NCI-H1105 (cell line): ENCODE results near the gene SNCG.

Experiments used
- DNase-seq: peaks from one replicate; lab custom pipeline; 2025; lab: John Stamatoyannopoulos, UW

Gene SNCG

GRCh38 chr10:86960863-86961434 lies 2.5 kb downstream of the SNCG start:
- DNase-seq: no peak

DNA sequence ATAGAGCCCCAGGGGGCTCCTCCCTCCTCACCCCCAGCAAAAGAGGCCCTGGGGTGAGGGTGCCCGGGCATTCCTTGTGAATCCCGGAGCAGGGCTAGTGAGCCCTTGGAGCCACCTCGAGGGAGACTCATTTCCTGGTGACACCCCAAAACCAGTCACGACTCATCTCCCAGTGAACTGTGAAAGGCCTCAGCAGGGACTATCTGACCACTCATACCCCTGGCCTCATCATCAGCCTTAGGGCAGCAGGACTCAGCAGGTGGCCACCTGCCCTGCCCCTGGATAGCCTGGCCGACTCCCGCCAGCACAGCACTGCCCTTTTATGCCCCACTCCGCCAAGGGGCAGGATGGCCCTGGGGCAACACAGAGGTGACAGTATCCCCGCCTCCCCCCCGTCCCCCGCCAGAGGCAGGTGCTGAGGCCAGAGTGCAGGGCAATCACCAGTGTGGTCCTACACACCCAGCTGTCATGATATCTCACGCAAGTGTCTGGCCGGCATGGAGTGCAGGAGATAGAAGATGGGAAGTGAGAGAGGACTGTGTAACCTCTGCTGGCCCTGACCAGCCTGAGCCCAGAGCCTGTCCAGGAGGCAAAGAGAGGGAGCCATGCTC lies 3.2 kb downstream of the SNCG start:
- no peak for DNase-seq

GRCh38 chr10:86962136-86962980 lies 4.0 kb downstream of the SNCG start:
- no peak for DNase-seq

GRCh38 chr10:86962981-86963310 lies 4.5 kb downstream of the SNCG start:
- no peak for DNase-seq

DNA sequence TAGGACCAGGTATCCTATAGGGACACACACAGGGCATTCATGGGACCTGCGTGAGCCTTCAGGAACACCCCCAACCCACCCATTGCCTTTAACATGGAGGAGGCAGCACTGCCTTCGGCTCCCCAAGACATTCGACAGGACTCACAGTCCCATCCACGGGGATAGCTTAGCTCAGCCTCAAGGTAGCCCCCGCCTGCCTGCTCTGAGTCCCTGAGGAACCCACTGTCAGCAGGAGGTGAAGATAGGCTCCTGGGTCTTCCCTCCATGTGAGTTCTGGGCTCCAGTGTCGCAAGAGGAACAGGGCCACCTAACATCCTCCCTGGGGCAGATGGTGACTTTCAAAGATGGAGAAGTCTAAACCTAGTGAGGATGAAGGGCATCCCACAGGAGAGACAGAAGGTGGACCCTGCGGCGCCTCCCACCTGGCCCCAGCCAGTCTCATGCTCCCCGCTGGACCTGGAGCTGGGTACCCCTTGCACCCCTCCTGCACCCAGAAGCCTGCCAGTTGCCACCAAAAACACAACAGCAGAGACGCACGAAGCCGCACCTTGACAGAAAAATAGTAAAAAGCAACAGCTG lies 5.0 kb downstream of the SNCG start:
- no peak for DNase-seq

DNA sequence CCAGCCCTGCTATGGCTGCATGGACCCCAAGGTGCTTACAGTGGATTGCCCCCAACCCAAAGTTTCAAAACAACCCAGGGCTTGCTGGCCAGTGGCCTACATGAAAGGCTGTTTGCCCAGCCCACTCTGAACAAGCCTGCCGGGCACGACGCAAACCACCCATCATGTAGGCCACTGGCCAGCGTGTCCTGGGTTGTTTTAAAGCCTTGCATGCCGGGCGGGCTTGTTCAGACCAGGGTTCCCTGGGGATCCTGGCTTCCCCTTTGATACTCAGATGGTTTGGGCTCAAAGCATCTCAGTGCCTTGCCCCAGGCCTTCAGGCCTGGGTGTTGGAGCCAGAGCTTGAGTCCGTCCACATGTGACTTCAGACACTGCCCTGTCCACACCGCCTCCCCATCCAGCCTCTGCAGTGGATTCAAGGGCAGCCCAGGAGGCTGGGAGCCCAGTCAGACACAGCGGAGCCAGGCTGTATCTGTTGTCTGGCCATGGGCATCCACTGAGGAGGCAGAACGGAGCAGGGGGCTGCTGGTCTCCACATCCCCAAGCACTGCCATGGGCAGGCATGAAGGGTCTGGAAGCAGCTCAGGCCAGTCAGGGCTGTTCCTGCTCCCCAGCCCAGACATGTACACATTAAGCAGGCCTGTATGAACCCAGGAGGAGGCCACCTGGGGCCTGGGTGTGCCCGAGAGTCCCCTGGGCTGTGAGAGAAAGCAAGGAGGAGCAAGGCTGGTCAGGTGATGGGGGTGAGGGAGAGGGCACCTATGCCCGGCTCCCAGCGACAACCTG lies 5.9 kb downstream of the SNCG start:
- no peak for DNase-seq

DNA sequence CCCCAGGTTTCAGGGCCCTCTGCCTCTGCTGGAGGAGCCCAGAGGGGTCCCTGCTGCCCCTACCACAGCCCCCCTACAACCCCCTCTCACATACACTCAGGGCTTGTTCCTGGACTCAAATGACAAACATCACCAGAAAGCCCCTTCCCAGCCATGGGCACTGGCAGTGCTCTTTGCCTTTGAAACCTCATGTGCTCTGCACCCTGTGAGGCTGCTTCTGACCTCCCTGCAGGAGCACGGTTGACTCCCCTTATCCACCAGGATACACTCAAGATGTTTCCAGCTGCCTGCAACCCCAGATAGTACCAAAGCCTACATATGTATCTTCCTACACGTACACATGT lies 6.4 kb downstream of the SNCG start:
- no peak for DNase-seq

DNA sequence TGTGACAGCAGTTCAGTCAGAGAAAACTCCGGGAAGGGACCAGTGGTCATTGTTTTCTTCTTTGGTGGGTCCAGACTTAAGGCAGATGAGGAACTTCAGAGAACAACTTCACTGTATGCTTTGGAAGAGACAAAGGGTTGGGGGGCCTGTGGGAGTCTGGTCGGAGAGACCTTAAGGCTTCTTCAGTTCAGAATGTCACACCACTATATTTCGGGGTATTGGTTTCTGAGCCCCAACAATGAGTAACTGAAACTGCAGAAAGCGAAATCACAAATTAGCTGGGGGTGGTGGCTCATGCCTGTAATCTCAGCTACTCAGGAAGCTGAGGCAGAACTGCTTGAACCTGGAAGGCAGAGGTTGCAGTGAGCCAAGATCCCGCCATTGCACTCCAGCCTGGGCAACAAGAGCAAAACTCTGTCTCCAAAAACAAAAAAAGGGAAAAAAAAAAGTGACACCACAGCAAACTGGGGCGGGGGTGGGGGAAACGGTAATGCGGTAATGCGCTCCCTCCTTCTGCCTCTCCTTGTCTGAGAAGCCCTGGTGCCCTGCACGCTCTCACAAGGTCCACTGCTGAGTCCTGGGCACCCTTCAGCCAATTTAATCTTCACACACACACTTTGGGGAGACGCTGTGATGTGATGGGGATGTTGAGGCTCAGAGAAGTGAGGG lies 7.7 kb downstream of the SNCG start:
- DNase-seq: no peak

- DNase-seq: no peak
Measured at GRCh38 chr10:86967481-86967941, 9.1 kb downstream of the SNCG start.

DNA sequence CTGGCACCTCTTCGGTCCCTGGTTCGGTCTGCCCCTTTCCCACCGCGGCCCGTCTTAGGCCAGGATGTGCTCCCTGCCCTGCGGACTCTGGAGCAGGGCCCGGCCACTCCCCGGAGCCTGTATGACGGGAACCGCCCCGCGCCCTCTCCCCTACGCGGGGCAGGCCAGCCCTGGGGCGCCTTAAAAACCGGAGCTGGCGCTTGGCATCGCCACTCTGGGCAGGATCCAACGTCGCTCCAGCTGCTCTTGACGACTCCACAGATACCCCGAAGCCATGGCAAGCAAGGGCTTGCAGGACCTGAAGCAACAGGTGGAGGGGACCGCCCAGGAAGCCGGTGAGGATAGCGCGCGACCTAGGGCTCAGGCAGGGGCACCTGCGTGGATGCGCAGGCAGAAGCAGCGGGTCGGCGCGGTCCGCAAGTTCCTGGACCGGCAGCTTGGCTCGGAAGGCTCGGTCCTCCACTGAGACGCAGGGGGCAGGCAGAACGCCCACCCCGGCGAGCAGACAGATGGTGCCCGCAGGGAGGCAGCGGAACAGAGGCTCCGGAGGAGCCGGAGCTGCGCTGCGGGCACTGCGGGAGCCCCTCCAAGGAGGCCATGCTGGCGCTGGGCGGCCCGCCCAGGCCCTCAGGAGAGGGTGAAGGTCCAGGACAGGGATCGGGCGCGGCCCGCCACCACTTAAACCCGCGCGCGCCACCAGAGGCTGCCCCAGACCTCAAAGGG lies 10.0 kb downstream of the SNCG start, which contains the start of gene ADIRF:
Gene ADIRF (plus strand): TSS at position 212 of the 723 bp plus-strand sequence. CDS start 63 bp downstream, at position 275.
- no peak for DNase-seq

DNA sequence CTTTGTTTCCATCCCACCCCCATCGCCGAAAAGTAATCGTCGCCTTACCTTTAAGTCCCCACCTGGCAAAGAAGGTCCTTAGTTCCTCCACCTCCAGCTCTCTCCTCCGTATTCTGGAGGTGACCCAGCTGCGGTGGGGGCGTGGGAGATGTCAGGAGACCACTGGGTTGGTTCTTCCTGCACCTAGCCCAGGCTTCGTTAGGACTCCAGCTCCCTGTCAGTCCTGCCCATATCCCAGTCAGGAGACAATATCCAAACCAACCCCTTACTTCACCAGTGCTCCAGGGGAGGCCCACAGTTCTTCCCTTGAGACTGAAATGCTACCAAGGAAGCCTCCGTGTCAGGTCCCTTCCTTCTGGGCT lies 10.6 kb downstream of the SNCG start:
- no peak for DNase-seq

GRCh38 chr10:86969421-86970041 lies 11.1 kb downstream of the SNCG start:
- DNase-seq: no peak

GRCh38 chr10:86970162-86970981 lies 12.0 kb downstream of the SNCG start:
- DNase-seq: no peak

GRCh38 chr10:86970982-86971231 lies 12.5 kb downstream of the SNCG start:
- no peak for DNase-seq

DNA sequence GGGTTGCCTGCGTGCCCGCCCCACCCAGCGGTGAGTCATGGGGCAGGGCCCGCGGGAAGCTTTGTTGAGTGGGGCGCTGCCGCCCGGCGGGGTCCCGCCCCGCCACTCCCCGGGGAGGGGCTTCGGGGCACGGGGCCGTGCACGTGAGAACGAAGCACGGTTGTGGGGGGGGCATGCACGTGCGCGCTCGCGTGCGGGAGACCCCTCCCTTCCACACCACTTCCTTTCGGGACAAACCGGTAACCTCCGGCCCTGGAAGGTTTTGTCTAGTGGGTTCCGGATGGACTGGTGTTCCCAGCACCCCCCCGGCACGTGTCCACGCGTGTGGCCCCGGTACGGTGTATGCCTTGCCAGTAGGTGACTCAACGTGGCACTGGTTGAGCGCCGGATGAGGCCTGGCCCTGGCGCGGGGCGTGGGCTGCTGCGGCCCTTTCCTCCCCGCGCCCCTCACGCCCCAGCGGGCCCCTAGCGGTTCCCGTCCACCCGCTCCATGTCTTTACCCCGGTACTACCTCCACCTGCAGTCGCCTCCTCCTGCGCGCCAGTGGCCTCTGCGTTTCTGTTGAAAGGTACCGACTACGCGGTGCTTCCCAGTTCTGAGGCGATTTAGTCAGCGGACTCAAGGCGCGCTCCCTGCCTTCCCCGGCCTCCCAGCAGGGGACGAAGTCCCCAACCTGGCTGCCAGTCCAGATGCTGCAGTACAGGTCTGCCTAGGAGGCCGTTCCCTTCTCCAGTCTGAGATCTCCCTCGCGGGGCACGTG lies 13.0 kb downstream of the SNCG start:
- DNase-seq: no peak

- DNase-seq: no peak
Measured at GRCh38 chr10:86972613-86973380, 14.4 kb downstream of the SNCG start.

GRCh38 chr10:86974484-86974883 lies 16.1 kb downstream of the SNCG start:
- DNase-seq: no peak

DNA sequence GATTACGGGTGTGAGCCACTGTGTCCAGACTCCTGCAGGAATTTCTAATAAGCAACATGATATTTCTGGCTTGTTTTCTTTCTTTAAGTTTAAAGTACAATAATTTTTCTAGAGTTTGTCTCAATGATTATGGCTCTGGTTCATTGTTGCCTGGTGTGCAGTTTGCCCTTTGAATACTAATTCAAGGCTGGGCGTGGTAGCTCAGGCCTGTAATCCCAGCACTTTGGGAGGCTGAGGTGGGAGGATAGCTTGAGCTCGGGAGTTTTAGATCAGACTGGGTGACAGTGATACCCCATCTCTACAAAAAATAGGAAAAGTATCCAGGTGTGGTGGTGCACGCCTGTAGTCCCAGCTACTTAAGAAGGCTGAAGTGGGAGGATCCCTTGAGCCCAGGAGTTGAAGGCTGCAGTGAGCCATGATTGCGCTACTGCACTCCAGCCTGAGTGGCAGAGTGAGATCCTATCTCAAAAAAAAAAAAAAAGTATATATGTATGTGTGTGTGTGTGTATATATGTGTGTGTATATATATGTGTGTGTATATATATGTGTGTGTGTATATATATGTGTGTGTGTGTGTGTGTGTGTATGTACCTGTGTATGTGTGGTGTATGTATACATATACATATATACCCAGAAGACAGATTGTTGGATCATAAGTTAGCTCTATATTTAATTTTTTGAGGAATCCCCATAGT lies 18.1 kb downstream of the SNCG start:
- DNase-seq: no peak
